ENCODE results near the gene ZNF630.
A peak's percentile ranks its signal among the peaks of the same experiment; 100 is the strongest.

ZNF630 gene

DNA sequence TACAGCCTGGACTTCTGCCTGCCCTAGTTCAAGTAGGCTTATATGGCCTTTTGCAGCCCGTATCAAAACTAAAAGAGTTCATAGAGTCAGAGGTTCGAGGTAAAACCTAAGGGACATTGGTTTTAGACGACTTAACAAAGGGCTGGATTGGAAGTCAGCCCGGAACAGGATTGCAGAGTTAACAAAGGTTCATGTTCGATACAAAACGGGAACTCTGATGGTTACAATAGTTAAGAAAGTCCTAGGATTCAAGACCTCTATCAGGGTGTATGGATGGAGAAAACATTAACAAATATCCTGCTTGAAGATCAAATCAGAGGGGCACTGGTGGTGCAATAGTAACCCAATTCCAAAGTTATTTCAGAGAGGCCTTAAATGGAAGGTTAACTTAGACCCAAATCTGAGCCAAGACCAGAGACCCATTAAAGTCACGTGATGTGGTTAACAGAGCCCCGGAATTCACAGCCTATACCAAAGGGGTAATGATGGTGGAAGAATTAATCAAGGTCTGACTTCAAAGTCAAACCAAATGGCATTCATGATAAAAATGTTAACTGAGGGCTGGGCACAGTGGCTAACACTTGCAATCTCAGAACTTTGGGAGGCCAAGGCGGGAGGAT lies 656 bp upstream of the ZNF630 start:
- Histone ChIP-seq H3K36me3 (ENCODE audit: control insufficient read depth in 2 of 2, insufficient read depth in 2 of 2, low read length in 2 of 2) (no peaks in the 10 kb centered on the region), H3K4me3 (ENCODE audit: low read length in 2 of 2) (peak overlapping the region; percentile 82 to 85), H3K27me3 (ENCODE audit: control insufficient read depth in 2 of 2, insufficient read depth in 2 of 2, low read length in 2 of 2) (no peaks in the 10 kb centered on the region), H3K9me3 (ENCODE audit: control insufficient read depth in 2 of 2, low read length in 2 of 2) (no peaks in the 10 kb centered on the region), H3K9ac (ENCODE audit: low read depth in 1 of 2, low read length in 2 of 2) (peak overlapping the region in 1 of 2 donors; percentile 79), H3K27ac (ENCODE audit: low read depth in 2 of 2, low read length in 2 of 2) (peak overlapping the region in 1 of 2 donors; percentile 78), H3K4me1 (ENCODE audit: control insufficient read depth in 2 of 2, insufficient read depth in 2 of 2, low read length in 2 of 2) (no peaks in the 10 kb centered on the region)

DNA sequence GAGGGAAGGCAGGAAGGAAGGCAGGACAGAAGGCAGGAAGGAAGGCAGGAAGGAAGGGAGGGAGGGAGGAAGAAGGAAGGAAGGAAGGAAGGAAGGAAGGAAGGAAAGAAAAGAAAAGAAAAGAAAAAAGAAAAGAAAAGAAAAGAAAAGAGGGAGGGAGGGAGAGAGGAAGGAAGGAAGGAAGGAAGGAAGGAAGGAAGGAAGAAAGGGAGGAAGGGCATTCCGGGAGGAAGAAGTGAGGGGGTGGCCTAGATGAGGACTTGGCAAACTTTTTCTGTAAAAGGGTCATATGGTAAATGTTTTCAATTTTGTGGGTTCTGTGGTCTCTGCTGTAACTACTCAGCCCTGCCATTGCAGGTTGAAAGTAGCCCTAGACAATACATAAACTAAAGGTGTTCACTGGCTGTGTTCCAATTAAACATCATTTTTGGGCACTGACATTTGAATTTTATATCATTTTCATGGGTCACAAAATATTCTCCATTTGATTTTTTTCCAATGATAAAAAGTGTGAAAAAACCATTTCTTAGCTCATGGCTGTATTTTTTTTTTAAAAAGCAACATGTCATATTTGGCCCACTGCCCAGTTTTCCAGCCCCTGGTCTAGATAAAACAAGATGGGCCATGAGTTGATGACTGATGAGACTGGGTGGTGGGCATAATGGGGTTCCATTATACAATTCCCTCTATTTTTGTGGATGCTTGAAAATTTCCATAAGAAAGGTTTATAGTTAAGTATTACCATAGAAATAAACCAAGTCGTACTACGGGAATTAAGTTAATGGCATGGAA lies 3.1 kb downstream of the ZNF630 start:
- Histone ChIP-seq H3K27ac (ENCODE audit: low read depth in 2 of 2, low read length in 2 of 2) (no peak overlapping the region), H3K9me3 (ENCODE audit: control insufficient read depth in 2 of 2, low read length in 2 of 2) (no peaks in the 10 kb centered on the region), H3K27me3 (ENCODE audit: control insufficient read depth in 2 of 2, insufficient read depth in 2 of 2, low read length in 2 of 2) (no peaks in the 10 kb centered on the region), H3K36me3 (ENCODE audit: control insufficient read depth in 2 of 2, insufficient read depth in 2 of 2, low read length in 2 of 2) (no peaks in the 10 kb centered on the region), H3K4me1 (ENCODE audit: control insufficient read depth in 2 of 2, insufficient read depth in 2 of 2, low read length in 2 of 2) (no peaks in the 10 kb centered on the region), H3K4me3 (ENCODE audit: low read length in 2 of 2) (no peak overlapping the region), H3K9ac (ENCODE audit: low read depth in 1 of 2, low read length in 2 of 2) (no peak overlapping the region)

DNA sequence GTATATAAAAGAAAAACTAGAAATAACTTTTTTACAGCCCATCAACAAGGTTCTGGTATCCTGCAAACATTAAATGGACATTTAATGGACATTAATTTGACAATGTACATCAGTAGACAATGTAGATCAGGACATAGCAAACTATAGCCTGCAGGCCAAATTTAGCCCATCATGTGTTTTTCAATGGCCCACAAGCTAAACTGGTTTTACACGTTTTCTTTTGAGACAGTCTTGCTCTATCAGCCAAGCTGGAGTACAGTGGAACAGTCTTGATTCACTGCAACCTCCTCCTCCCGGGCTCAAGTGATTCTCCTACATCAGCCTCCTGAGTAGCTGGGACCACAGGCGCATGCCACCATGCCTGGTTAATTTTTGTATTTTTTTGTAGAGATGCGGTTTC lies 7.2 kb downstream of the ZNF630 start:
- H3K9ac ChIP-seq (ENCODE audit: low read depth in 1 of 2, low read length in 2 of 2), result no peak overlapping the region
- H3K4me3 ChIP-seq (ENCODE audit: low read length in 2 of 2), result no peak overlapping the region
- no peaks in the 10 kb centered on the region for H3K4me1 ChIP-seq (ENCODE audit: control insufficient read depth in 2 of 2, insufficient read depth in 2 of 2, low read length in 2 of 2)
- no peak overlapping the region for H3K27ac ChIP-seq (ENCODE audit: low read depth in 2 of 2, low read length in 2 of 2)
- peaks cover 12 to 16% of the 10 kb centered on the region in 2 donors for H3K36me3 ChIP-seq (ENCODE audit: control insufficient read depth in 2 of 2, insufficient read depth in 2 of 2, low read length in 2 of 2)
- no peaks in the 10 kb centered on the region for H3K27me3 ChIP-seq (ENCODE audit: control insufficient read depth in 2 of 2, insufficient read depth in 2 of 2, low read length in 2 of 2)
- peaks cover 3 to 6% of the 10 kb centered on the region in 2 donors for H3K9me3 ChIP-seq (ENCODE audit: control insufficient read depth in 2 of 2, low read length in 2 of 2)

DNA sequence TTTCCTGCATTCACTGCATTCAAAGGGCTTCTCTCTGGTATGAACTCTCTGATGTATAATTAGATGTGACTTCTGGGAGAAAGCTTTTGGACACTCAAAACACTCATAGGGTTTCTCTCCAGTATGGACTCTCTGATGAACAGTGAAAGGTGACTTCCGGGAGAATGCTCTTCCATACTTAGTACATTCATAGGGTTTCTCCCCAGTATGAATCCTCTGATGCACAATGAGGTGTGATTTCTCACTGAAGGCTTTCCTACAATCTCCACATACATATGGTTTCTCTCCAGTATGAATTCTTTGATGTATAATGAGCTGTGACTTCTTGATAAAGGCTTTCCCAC lies 12.2 kb downstream of the ZNF630 start:
- H3K9ac ChIP-seq (ENCODE audit: low read depth in 1 of 2, low read length in 2 of 2), result no peak overlapping the region
- H3K4me3 ChIP-seq (ENCODE audit: low read length in 2 of 2), result no peak overlapping the region
- peaks cover 12 to 21% of the 10 kb centered on the region in 2 donors for H3K36me3 ChIP-seq (ENCODE audit: control insufficient read depth in 2 of 2, insufficient read depth in 2 of 2, low read length in 2 of 2)
- no peak overlapping the region for H3K27ac ChIP-seq (ENCODE audit: low read depth in 2 of 2, low read length in 2 of 2)
- no peaks in the 10 kb centered on the region for H3K27me3 ChIP-seq (ENCODE audit: control insufficient read depth in 2 of 2, insufficient read depth in 2 of 2, low read length in 2 of 2)
- H3K9me3 ChIP-seq (ENCODE audit: control insufficient read depth in 2 of 2, low read length in 2 of 2), result peaks cover 3 to 11% of the 10 kb centered on the region in 2 donors
- no peaks in the 10 kb centered on the region for H3K4me1 ChIP-seq (ENCODE audit: control insufficient read depth in 2 of 2, insufficient read depth in 2 of 2, low read length in 2 of 2)

DNA sequence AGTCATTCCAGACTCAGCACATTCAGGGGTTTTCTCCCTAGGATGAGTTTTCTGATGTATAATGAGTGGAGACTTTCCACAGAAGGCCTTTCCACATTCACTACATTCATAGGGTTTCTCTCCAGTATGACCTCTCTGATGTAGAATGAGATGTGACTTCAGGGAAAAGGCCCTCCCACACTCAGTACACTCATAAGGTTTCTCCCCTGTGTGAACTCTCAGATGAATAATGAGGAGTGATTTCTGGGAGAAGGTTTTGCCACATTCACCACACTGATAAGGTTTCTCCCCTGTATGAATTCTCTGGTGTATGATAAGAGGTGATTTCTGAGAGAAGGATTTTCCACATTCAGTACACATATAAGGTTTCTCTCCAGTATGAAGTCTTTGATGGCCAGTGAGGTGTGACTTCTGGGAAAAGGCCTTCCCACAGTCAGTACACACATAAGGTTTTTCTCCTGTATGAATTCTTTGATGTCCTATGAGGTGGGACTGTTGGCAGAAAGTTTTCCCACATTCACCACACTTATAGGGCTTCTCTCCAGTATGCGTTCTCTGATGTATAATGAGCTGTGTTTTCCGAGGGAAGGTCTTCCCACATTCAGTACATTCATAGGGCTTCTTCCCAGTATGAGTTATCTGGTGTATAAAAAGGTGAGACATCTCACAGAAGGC lies 12.7 kb downstream of the ZNF630 start:
- Histone ChIP-seq H3K27me3 (ENCODE audit: control insufficient read depth in 2 of 2, insufficient read depth in 2 of 2, low read length in 2 of 2) (no peaks in the 10 kb centered on the region), H3K9me3 (ENCODE audit: control insufficient read depth in 2 of 2, low read length in 2 of 2) (peaks cover 3 to 11% of the 10 kb centered on the region in 2 donors), H3K4me3 (ENCODE audit: low read length in 2 of 2) (no peak overlapping the region), H3K4me1 (ENCODE audit: control insufficient read depth in 2 of 2, insufficient read depth in 2 of 2, low read length in 2 of 2) (no peaks in the 10 kb centered on the region), H3K9ac (ENCODE audit: low read depth in 1 of 2, low read length in 2 of 2) (no peak overlapping the region), H3K27ac (ENCODE audit: low read depth in 2 of 2, low read length in 2 of 2) (no peak overlapping the region), H3K36me3 (ENCODE audit: control insufficient read depth in 2 of 2, insufficient read depth in 2 of 2, low read length in 2 of 2) (peaks cover 12 to 21% of the 10 kb centered on the region in 2 donors)

DNA sequence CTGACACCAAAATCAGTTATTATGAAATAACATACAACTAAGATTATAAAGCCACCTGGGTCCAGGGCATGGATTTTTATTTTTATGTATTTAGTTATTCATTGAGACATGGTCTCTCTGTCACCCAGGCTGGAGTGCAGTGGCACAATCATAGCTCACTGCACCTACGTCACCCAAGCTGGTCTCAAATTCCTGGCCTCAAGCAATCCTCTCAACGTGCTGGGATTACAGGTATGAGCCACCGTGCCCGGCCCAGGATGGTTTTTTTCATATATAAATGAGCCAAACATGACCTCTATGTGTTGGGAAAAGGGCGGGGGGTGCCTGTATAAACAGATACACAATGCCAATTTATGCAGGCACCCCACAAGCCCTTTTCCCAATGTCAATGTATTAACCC lies 24.6 kb downstream of the ZNF630 start:
- no peak overlapping the region for H3K27ac ChIP-seq (ENCODE audit: low read depth in 2 of 2, low read length in 2 of 2)

DNA sequence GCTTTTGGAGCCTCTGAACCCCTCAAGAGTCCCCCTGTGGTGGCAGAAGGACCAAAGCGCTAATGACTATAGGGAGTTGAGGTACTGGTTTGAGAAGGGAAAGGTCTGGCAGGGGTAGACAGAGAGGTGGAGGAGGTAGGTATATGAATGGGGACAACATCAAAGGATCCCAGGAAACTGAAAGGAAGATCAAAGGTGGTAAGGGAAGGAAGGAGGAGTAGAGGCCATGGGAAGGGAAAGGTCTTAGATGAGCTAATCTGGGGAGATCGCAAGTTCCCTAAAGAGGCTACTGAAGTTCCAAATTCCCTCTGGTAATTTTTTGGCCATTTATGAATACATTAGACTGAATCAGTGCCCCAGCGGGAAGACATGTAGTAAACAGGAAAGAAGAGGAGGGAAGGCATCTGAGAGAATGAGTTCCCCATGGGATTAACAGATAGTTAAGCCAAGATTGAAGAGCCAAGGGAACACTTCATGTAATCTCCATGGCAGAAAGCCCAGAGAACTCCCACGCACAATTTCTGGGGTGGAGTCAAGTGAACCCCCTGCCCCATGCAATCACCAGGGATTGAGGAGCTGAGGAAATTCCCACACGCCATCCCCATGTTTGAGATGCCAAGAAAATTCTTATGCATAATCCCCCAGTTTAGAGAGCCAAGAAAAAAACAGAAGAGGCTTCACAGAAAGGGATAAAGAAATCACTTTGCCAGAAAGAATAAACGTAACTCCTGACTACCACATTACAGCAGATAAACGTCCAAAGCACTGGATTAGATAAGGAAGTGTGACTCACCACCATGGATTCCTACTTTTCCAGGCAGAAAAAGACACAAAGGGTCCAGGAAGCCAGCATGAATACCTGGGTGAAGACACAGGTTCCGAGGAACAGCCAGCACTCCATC lies 25.8 kb downstream of the ZNF630 start:
- no peak overlapping the region for H3K4me3 ChIP-seq (ENCODE audit: low read length in 2 of 2)
- H3K4me1 ChIP-seq (ENCODE audit: control insufficient read depth in 2 of 2, insufficient read depth in 2 of 2, low read length in 2 of 2), result no peaks in the 10 kb centered on the region
- no peaks in the 10 kb centered on the region for H3K36me3 ChIP-seq (ENCODE audit: control insufficient read depth in 2 of 2, insufficient read depth in 2 of 2, low read length in 2 of 2)
- no peaks in the 10 kb centered on the region for H3K9me3 ChIP-seq (ENCODE audit: control insufficient read depth in 2 of 2, low read length in 2 of 2)
- no peak overlapping the region for H3K9ac ChIP-seq (ENCODE audit: low read depth in 1 of 2, low read length in 2 of 2)
- H3K27ac ChIP-seq (ENCODE audit: low read depth in 2 of 2, low read length in 2 of 2), result no peak overlapping the region
- no peaks in the 10 kb centered on the region for H3K27me3 ChIP-seq (ENCODE audit: control insufficient read depth in 2 of 2, insufficient read depth in 2 of 2, low read length in 2 of 2)

More for the DNA sequence above, 24.6 kb downstream of the ZNF630 start:
- Histone ChIP-seq H3K9me3 (ENCODE audit: control insufficient read depth in 2 of 2, low read length in 2 of 2) (no peaks in the 10 kb centered on the region), H3K4me1 (ENCODE audit: control insufficient read depth in 2 of 2, insufficient read depth in 2 of 2, low read length in 2 of 2) (no peaks in the 10 kb centered on the region), H3K27me3 (ENCODE audit: control insufficient read depth in 2 of 2, insufficient read depth in 2 of 2, low read length in 2 of 2) (no peaks in the 10 kb centered on the region), H3K4me3 (ENCODE audit: low read length in 2 of 2) (no peak overlapping the region), H3K36me3 (ENCODE audit: control insufficient read depth in 2 of 2, insufficient read depth in 2 of 2, low read length in 2 of 2) (no peaks in the 10 kb centered on the region), H3K9ac (ENCODE audit: low read depth in 1 of 2, low read length in 2 of 2) (no peak overlapping the region)

DNA sequence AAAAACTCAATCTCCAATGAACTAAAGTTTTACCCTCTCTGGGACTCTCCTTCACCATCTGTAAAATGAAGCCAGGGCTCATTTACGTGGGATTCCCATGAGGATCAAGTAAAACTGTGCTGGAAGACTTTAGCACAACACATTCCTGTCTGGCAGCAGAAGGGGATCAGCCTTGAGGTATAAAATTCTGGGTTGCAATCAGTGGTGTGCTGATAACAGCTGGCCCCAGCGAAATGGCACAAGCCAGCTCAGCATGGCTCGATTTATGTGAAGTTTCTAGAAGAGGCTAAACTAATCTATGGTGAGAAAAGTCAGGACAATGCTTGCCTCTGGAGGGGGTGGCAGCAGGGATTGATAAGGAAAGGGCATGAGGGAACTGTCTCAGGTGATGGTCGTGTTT lies 28.4 kb downstream of the ZNF630 start:
- no peaks in the 10 kb centered on the region for H3K36me3 ChIP-seq (ENCODE audit: control insufficient read depth in 2 of 2, insufficient read depth in 2 of 2, low read length in 2 of 2)
- H3K9me3 ChIP-seq (ENCODE audit: control insufficient read depth in 2 of 2, low read length in 2 of 2), result no peaks in the 10 kb centered on the region
- H3K4me1 ChIP-seq (ENCODE audit: control insufficient read depth in 2 of 2, insufficient read depth in 2 of 2, low read length in 2 of 2), result no peaks in the 10 kb centered on the region
- no peak overlapping the region for H3K27ac ChIP-seq (ENCODE audit: low read depth in 2 of 2, low read length in 2 of 2)
- no peaks in the 10 kb centered on the region for H3K27me3 ChIP-seq (ENCODE audit: control insufficient read depth in 2 of 2, insufficient read depth in 2 of 2, low read length in 2 of 2)
- no peak overlapping the region for H3K4me3 ChIP-seq (ENCODE audit: low read length in 2 of 2)
- H3K9ac ChIP-seq (ENCODE audit: low read depth in 1 of 2, low read length in 2 of 2), result no peak overlapping the region

DNA sequence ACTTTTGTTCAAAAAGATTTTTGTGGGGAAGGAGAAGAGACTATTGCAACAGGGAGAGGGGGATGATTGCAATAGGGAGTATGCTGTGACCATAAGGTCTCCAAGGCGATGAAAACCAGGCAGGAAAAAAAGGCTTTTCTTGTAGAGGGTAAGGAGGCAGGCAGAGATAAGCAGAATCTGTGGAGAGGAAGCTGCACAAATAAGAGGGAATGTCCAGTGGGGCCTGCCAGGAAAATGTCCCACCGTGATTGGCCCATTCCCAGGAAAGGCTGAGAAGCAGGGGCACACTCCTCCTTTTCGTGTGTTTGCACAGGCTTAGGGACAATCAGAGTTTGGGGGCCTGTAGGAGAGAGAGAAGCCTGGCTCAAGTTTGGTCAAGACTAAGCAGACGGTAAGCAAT lies 35.5 kb downstream of the ZNF630 start:
- H3K27ac ChIP-seq (ENCODE audit: low read depth in 2 of 2, low read length in 2 of 2), result no peak overlapping the region
- H3K4me1 ChIP-seq (ENCODE audit: control insufficient read depth in 2 of 2, insufficient read depth in 2 of 2, low read length in 2 of 2), result no peaks in the 10 kb centered on the region
- H3K9ac ChIP-seq (ENCODE audit: low read depth in 1 of 2, low read length in 2 of 2), result no peak overlapping the region
- no peaks in the 10 kb centered on the region for H3K36me3 ChIP-seq (ENCODE audit: control insufficient read depth in 2 of 2, insufficient read depth in 2 of 2, low read length in 2 of 2)
- H3K27me3 ChIP-seq (ENCODE audit: control insufficient read depth in 2 of 2, insufficient read depth in 2 of 2, low read length in 2 of 2), result no peaks in the 10 kb centered on the region
- H3K9me3 ChIP-seq (ENCODE audit: control insufficient read depth in 2 of 2, low read length in 2 of 2), result no peaks in the 10 kb centered on the region
- no peak overlapping the region for H3K4me3 ChIP-seq (ENCODE audit: low read length in 2 of 2)
